ENCODE data around the gene L3MBTL4. TPM values are rescaled to one million over a fixed set of nuclear protein-coding genes. Genes with fewer than 3 reads are reported as not detected.

L3MBTL4 gene
- total RNA-seq, 1 experiment from 2014 or later, result 2.1 TPM

DNA sequence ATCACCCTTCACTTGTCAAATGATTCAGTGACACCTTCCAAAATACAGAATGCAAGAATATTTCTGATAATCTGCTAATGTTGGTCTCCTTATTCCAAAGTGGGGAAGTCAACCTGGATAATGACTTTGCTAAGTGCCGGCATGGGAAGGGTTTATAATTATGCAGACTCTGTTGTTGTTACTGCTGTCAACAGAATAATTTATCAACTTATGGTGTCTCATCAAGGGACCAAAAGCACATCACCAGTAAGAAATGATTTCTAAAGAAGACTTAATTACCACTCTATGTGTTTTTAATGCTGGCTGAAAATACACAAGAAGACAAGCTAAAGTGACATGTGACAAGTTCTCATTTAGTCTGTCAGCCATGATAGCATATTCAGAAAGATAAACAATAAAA is 403.8 kb downstream of the L3MBTL4 start:
- H3K27ac Mint-ChIP-seq (ENCODE audit: unreplicated experiment), result no peak overlapping the region
- intact Hi-C loops (cut with micrococcal nuclease; ENCODE audit: unreplicated experiment), result no loop called here
- H3K4me3 Mint-ChIP-seq (ENCODE audit: low read depth, unreplicated experiment), result no peak overlapping the region
- H3K9me3 Mint-ChIP-seq (ENCODE audit: low read depth, unreplicated experiment), result peaks cover 2% of the 10 kb centered on the region
- DNase-seq, result no peak
- no TSS peak for BruUV-seq (replicated peaks)
- CTCF ChIA-PET, result no interaction called here
- no peaks in the 10 kb centered on the region for H3K36me3 Mint-ChIP-seq (ENCODE audit: insufficient read depth, unreplicated experiment)
- H3K4me1 Mint-ChIP-seq (ENCODE audit: low read depth, unreplicated experiment), result no peaks in the 10 kb centered on the region
- H3K27me3 Mint-ChIP-seq (ENCODE audit: unreplicated experiment), result peaks cover 2% of the 10 kb centered on the region
- TF ChIP-seq, protein P1, sequence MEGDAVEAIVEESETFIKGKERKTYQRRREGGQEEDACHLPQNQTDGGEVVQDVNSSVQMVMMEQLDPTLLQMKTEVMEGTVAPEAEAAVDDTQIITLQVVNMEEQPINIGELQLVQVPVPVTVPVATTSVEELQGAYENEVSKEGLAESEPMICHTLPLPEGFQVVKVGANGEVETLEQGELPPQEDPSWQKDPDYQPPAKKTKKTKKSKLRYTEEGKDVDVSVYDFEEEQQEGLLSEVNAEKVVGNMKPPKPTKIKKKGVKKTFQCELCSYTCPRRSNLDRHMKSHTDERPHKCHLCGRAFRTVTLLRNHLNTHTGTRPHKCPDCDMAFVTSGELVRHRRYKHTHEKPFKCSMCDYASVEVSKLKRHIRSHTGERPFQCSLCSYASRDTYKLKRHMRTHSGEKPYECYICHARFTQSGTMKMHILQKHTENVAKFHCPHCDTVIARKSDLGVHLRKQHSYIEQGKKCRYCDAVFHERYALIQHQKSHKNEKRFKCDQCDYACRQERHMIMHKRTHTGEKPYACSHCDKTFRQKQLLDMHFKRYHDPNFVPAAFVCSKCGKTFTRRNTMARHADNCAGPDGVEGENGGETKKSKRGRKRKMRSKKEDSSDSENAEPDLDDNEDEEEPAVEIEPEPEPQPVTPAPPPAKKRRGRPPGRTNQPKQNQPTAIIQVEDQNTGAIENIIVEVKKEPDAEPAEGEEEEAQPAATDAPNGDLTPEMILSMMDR (IDR thresholded peaks at IDR 0.05; ENCODE audit: unreplicated experiment), result no peak

DNA sequence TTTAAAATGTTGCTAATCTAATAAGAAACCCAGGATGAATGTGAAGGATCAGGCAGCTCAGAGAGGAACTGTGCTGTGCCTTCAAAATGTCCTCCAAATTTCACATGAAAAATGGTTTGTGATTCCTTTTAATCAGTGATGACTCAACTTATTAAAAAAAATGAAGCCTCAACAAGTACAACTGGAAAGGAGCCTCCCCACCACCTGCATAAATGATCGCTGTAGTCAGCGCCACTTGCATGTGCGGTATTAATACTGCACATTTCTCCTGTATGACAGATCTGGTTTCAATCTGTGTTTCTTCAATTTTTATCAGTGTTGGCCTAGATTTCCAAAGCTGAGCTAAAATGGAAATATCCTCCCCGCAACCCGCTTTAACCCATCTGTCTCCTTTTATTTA is 404.4 kb downstream of the L3MBTL4 start:
- Mint-ChIP-seq H3K9me3 (ENCODE audit: low read depth, unreplicated experiment) (peaks cover 5% of the 10 kb centered on the region), H3K27me3 (ENCODE audit: unreplicated experiment) (peaks cover 8% of the 10 kb centered on the region), H3K27ac (ENCODE audit: unreplicated experiment) (no peak overlapping the region), H3K4me1 (ENCODE audit: low read depth, unreplicated experiment) (no peaks in the 10 kb centered on the region), H3K36me3 (ENCODE audit: insufficient read depth, unreplicated experiment) (no peaks in the 10 kb centered on the region), H3K4me3 (ENCODE audit: low read depth, unreplicated experiment) (no peak overlapping the region)
- BruUV-seq (replicated peaks), result no TSS peak
- CTCF ChIA-PET, result no interaction called here
- intact Hi-C loops (cut with micrococcal nuclease; ENCODE audit: unreplicated experiment), result no loop called here
- no peak for DNase-seq
- TF ChIP-seq, protein P1 (IDR thresholded peaks at IDR 0.05; ENCODE audit: unreplicated experiment), result no peak

DNA sequence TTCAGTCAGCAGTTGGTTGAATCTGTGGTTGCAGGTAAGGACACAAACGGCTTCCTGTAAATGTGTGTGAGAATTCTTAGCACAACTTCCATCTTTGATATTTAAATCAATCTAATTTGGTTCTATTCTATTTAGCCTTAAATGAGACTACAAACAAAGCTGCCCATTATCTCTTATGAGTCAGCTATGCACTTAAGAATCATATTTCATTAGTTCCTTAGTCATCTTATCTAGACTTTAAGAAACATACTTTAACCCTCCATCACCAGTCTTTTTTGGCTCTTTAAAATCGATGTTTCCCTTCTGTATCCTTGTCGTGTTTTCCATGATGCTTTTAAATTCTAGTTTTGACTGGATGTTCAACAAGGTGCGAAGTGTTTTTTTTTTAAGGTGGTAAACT is 405.0 kb downstream of the L3MBTL4 start:
- H3K4me1 Mint-ChIP-seq (ENCODE audit: low read depth, unreplicated experiment), result no peaks in the 10 kb centered on the region
- peaks cover 13% of the 10 kb centered on the region for H3K27me3 Mint-ChIP-seq (ENCODE audit: unreplicated experiment)
- H3K9me3 Mint-ChIP-seq (ENCODE audit: low read depth, unreplicated experiment), result peaks cover 5% of the 10 kb centered on the region
- TF ChIP-seq, protein P1 (IDR thresholded peaks at IDR 0.05; ENCODE audit: unreplicated experiment), result no peak
- no peak overlapping the region for H3K4me3 Mint-ChIP-seq (ENCODE audit: low read depth, unreplicated experiment)
- H3K27ac Mint-ChIP-seq (ENCODE audit: unreplicated experiment), result no peak overlapping the region
- no peak for DNase-seq
- H3K36me3 Mint-ChIP-seq (ENCODE audit: insufficient read depth, unreplicated experiment), result no peaks in the 10 kb centered on the region
- intact Hi-C loops (cut with micrococcal nuclease; ENCODE audit: unreplicated experiment), result no loop called here
- no TSS peak for BruUV-seq (replicated peaks)
- CTCF ChIA-PET, result no interaction called here

DNA sequence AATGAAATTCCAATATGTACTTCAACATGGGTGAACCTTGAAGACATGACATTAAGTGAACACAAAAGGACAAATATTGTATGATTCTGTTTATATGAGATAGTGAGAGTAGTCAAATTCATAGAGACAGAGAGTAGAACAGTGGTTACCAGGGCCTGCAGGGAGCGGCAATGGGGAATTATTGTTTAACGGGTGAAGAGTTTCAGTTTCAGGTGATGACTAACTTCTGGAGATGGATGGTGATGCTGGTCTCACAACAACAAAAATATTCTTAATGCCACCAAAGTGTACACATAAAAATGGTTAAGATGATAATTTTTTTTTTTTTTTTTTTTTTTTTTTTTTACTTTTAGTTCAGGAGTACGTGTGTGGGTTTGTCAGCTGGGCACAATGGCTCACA is 410.0 kb downstream of the L3MBTL4 start:
- peaks cover 13% of the 10 kb centered on the region for H3K27me3 Mint-ChIP-seq (ENCODE audit: unreplicated experiment)
- TF ChIP-seq, protein P1 (IDR thresholded peaks at IDR 0.05; ENCODE audit: unreplicated experiment), result no peak
- no peaks in the 10 kb centered on the region for H3K4me1 Mint-ChIP-seq (ENCODE audit: low read depth, unreplicated experiment)
- CTCF ChIA-PET, result no interaction called here
- intact Hi-C loops (cut with micrococcal nuclease; ENCODE audit: unreplicated experiment), result no loop called here
- H3K36me3 Mint-ChIP-seq (ENCODE audit: insufficient read depth, unreplicated experiment), result no peaks in the 10 kb centered on the region
- no TSS peak for BruUV-seq (replicated peaks)
- no peak for DNase-seq
- H3K9me3 Mint-ChIP-seq (ENCODE audit: low read depth, unreplicated experiment), result peaks cover 11% of the 10 kb centered on the region
- H3K4me3 Mint-ChIP-seq (ENCODE audit: low read depth, unreplicated experiment), result no peak overlapping the region
- no peak overlapping the region for H3K27ac Mint-ChIP-seq (ENCODE audit: unreplicated experiment)

DNA sequence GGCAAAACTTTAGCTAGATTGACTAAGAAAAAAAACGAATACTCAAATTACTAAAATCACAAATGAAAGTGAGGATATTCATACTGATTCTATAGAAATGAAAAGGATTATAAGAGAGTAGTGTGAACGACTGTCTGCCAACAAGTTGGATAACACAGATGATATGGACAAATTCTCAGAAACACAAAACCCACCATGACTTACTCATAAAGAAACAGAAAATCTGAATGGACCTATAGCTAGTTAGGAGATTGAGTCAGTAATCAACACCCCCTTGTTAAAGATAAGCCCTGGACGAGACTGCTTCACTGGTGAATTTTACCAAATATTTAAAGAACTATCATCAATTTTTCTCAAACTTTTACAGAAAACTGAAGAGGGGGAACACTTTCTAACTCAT is 410.6 kb downstream of the L3MBTL4 start:
- Mint-ChIP-seq H3K4me3 (ENCODE audit: low read depth, unreplicated experiment) (no peak overlapping the region), H3K36me3 (ENCODE audit: insufficient read depth, unreplicated experiment) (no peaks in the 10 kb centered on the region), H3K27ac (ENCODE audit: unreplicated experiment) (no peak overlapping the region), H3K4me1 (ENCODE audit: low read depth, unreplicated experiment) (no peaks in the 10 kb centered on the region), H3K9me3 (ENCODE audit: low read depth, unreplicated experiment) (peaks cover 11% of the 10 kb centered on the region), H3K27me3 (ENCODE audit: unreplicated experiment) (peaks cover 13% of the 10 kb centered on the region)
- CTCF ChIA-PET, result no interaction called here
- BruUV-seq (replicated peaks), result no TSS peak
- intact Hi-C loops (cut with micrococcal nuclease; ENCODE audit: unreplicated experiment), result no loop called here
- TF ChIP-seq, protein P1 (IDR thresholded peaks at IDR 0.05; ENCODE audit: unreplicated experiment), result no peak
- DNase-seq, result no peak

Data from Calu3 (cell line).